GM23338 (cell line): ENCODE measurements around the gene RWDD4. TPM values are rescaled to one million over a fixed set of nuclear protein-coding genes. Genes with fewer than 3 reads are reported as not detected.
A peak's percentile ranks its signal among the peaks of the same experiment; 100 is the strongest.

Experiments used
- ATAC-seq: fragments of 200-7000 bp; cut with Tn5 transposase; 3 replicates; pipeline ENCODE4 v1.9.1; 2020
- DNase-seq: peaks from one replicate; pipeline ENCODE4 v3.0.0-alpha.2; 2015; ENCODE audit warnings: low spot score
- H2AFZ ChIP-seq: fragments of 200-600 bp; sonication (generic); 2 replicates; pipeline ENCODE4 v1.8.0; 2016; ENCODE audit warnings: antibody characterized with exemption, mild to moderate bottlenecking, moderate library complexity
- H3F3A ChIP-seq: fragments of 200-600 bp; sonication (generic); replicated peaks from 2 replicates; pipeline ENCODE4 v1.8.0; 2017; ENCODE audit warnings: antibody characterized with exemption, mixed run types, low read depth
- H3K27ac ChIP-seq: fragments of 200-600 bp; sonication (generic); 2 replicates; pipeline ENCODE4 v1.6.1; 2016; ENCODE audit warnings: low read depth
- H3K27me3 ChIP-seq: fragments of 200-600 bp; sonication (generic); 2 replicates; pipeline ENCODE4 v1.8.0; 2016; ENCODE audit warnings: mild to moderate bottlenecking, mixed run types, moderate library complexity; ENCODE audit not compliant: insufficient read depth
- H3K36me3 ChIP-seq: fragments of 200-600 bp; sonication (generic); 2 replicates; pipeline ENCODE4 v1.8.0; 2016; ENCODE audit warnings: mild to moderate bottlenecking; ENCODE audit not compliant: insufficient read depth
- H3K4me1 ChIP-seq: fragments of 200-600 bp; sonication (generic); 2 replicates; pipeline ENCODE4 v1.8.0; 2016; ENCODE audit warnings: mild to moderate bottlenecking, moderate library complexity; ENCODE audit not compliant: insufficient read depth
- H3K4me2 ChIP-seq: fragments of 200-600 bp; sonication (generic); 2 replicates; pipeline ENCODE4 v1.7.1; 2017; ENCODE audit warnings: mixed run types
- H3K4me3 ChIP-seq: fragments of 200-600 bp; sonication (generic); 2 replicates; pipeline ENCODE4 v1.6.1; 2016; ENCODE audit warnings: mixed run types
- H3K79me2 ChIP-seq: fragments of 200-600 bp; sonication (generic); replicated peaks from 2 replicates; pipeline ENCODE4 v1.8.0; 2017; ENCODE audit warnings: mild to moderate bottlenecking; ENCODE audit not compliant: insufficient read depth
- H3K9me2 ChIP-seq: fragments of 200-600 bp; sonication (generic); 2 replicates; pipeline ENCODE4 v1.8.0; 2017; ENCODE audit not compliant: insufficient read depth
- H4K20me1 ChIP-seq: fragments of 200-600 bp; sonication (generic); replicated peaks from 2 replicates; pipeline ENCODE4 v1.8.0; 2017; ENCODE audit warnings: mild to moderate bottlenecking; ENCODE audit not compliant: insufficient read depth
- H3K27ac Mint-ChIP-seq: 2 replicates; pipeline ENCODE4 v1.8.0; 2020; ENCODE audit warnings: inconsistent platforms, mild to moderate bottlenecking, moderate library complexity, mixed read lengths
- H3K27me3 Mint-ChIP-seq: 3 replicates; pipeline ENCODE4 v1.8.0; 2022; ENCODE audit warnings: low read depth, mild to moderate bottlenecking, moderate library complexity, mixed read lengths, inconsistent platforms; ENCODE audit not compliant: insufficient read depth, poor library complexity
- H3K36me3 Mint-ChIP-seq: 3 replicates; pipeline ENCODE4 v1.8.0; 2021; ENCODE audit warnings: low read depth, mild to moderate bottlenecking, inconsistent platforms, moderate library complexity, mixed read lengths
- H3K4me1 Mint-ChIP-seq: 3 replicates; pipeline ENCODE4 v1.8.0; 2020; ENCODE audit warnings: mild to moderate bottlenecking, inconsistent platforms, mixed read lengths
- H3K4me3 Mint-ChIP-seq: 3 replicates; pipeline ENCODE4 v1.8.0; 2021; ENCODE audit warnings: moderate library complexity, mild to moderate bottlenecking, inconsistent platforms, mixed read lengths
- H3K9me3 Mint-ChIP-seq: 3 replicates; pipeline ENCODE4 v1.8.0; 2020; ENCODE audit warnings: moderate library complexity, mild to moderate bottlenecking, inconsistent platforms, mixed read lengths
- POLR2AphosphoS5 ChIP-seq: IDR thresholded peaks from 2 replicates; pipeline ENCODE4 v1.6.1; 2016; ENCODE audit warnings: antibody characterized with exemption, low read depth
- ZNF331 ChIP-seq: fragments of 250-450 bp; sonication (Bioruptor Pico); IDR thresholded peaks from 2 replicates; pipeline ENCODE4 v1.5.0; 2020; ENCODE audit warnings: low read depth, mild to moderate bottlenecking, moderate library complexity
- polyA plus RNA-seq: library from polyadenylated mRNA; unstranded; fragments of >200 nt; fragmentation: Nextera tagmentation; extraction: Ambion mirVana; gene quantifications from 2 replicates; pipeline ENCODE4 v1.2.1, GENCODE V29; 2016
- total RNA-seq: library from RNA; depleted of rRNA; stranded (reverse); fragments of >200 nt; shearing (Covaris generic); gene quantifications from 2 replicates; pipeline ENCODE4 v1.2.3, GENCODE V29; 2014
- TF ChIP-seq, protein P1 (sequence below): IDR thresholded peaks from one replicate; pipeline ENCODE4 v1.6.1; 2018; ENCODE audit warnings: antibody characterized with exemption; ENCODE audit not compliant: unreplicated experiment
- TF ChIP-seq, protein P2 (sequence below): fragments of 250-450 bp; sonication (Bioruptor Pico); IDR thresholded peaks from 2 replicates; pipeline ENCODE4 v1.5.0; 2020; ENCODE audit warnings: mild to moderate bottlenecking, moderate library complexity

The RWDD4 gene
- total and polyA plus RNA-seq, 2 experiments from 2014 or later: 22.4 to 28.9 TPM

DNA sequence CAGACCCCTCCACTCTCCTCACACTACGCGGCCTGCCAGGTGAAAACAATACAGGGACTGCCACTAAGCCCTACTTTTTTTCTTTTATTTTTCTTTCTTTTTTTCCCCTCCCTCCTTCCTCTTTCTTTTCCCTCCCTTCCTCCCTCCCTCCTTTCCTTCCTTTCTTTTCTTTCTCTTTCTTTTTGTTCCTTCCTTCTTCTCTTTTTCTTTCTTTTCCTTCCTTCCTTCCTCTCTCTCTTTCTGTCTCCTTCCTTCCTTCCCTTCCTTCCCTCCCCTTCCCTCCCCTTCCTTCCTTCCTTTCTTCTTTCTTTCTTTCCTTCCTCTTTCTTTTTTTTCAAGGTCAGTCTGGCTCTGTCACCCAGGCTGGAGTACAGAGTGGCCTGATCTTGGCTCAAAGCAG, 41.9 kb downstream of the RWDD4 start (continued):
- TF ChIP-seq, protein P1, sequence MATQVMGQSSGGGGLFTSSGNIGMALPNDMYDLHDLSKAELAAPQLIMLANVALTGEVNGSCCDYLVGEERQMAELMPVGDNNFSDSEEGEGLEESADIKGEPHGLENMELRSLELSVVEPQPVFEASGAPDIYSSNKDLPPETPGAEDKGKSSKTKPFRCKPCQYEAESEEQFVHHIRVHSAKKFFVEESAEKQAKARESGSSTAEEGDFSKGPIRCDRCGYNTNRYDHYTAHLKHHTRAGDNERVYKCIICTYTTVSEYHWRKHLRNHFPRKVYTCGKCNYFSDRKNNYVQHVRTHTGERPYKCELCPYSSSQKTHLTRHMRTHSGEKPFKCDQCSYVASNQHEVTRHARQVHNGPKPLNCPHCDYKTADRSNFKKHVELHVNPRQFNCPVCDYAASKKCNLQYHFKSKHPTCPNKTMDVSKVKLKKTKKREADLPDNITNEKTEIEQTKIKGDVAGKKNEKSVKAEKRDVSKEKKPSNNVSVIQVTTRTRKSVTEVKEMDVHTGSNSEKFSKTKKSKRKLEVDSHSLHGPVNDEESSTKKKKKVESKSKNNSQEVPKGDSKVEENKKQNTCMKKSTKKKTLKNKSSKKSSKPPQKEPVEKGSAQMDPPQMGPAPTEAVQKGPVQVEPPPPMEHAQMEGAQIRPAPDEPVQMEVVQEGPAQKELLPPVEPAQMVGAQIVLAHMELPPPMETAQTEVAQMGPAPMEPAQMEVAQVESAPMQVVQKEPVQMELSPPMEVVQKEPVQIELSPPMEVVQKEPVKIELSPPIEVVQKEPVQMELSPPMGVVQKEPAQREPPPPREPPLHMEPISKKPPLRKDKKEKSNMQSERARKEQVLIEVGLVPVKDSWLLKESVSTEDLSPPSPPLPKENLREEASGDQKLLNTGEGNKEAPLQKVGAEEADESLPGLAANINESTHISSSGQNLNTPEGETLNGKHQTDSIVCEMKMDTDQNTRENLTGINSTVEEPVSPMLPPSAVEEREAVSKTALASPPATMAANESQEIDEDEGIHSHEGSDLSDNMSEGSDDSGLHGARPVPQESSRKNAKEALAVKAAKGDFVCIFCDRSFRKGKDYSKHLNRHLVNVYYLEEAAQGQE: no peak

- H3K27me3 Mint-ChIP-seq: peaks cover 2% of the 10 kb centered on the region
- Histone ChIP-seq H3K9me2 (no peaks in the 10 kb centered on the region), H3K27ac (no peak overlapping the region), H3K79me2 (no peaks in the 10 kb centered on the region), H3K27me3 (no peaks in the 10 kb centered on the region), H3K4me3 (no peak overlapping the region), H3K36me3 (no peaks in the 10 kb centered on the region), H3K4me1 (no peaks in the 10 kb centered on the region), H3K4me2 (no peak overlapping the region), H2AFZ (peak overlapping the region; percentile 66; the same call in 1 of the 2 replicates), H3F3A (no peaks in the 10 kb centered on the region), H4K20me1 (no peaks in the 10 kb centered on the region)
- TF ChIP-seq POLR2AphosphoS5: no peak
- TF ChIP-seq ZNF331 (CRISPR knock-in tag): no peak
- TF ChIP-seq, protein P2, sequence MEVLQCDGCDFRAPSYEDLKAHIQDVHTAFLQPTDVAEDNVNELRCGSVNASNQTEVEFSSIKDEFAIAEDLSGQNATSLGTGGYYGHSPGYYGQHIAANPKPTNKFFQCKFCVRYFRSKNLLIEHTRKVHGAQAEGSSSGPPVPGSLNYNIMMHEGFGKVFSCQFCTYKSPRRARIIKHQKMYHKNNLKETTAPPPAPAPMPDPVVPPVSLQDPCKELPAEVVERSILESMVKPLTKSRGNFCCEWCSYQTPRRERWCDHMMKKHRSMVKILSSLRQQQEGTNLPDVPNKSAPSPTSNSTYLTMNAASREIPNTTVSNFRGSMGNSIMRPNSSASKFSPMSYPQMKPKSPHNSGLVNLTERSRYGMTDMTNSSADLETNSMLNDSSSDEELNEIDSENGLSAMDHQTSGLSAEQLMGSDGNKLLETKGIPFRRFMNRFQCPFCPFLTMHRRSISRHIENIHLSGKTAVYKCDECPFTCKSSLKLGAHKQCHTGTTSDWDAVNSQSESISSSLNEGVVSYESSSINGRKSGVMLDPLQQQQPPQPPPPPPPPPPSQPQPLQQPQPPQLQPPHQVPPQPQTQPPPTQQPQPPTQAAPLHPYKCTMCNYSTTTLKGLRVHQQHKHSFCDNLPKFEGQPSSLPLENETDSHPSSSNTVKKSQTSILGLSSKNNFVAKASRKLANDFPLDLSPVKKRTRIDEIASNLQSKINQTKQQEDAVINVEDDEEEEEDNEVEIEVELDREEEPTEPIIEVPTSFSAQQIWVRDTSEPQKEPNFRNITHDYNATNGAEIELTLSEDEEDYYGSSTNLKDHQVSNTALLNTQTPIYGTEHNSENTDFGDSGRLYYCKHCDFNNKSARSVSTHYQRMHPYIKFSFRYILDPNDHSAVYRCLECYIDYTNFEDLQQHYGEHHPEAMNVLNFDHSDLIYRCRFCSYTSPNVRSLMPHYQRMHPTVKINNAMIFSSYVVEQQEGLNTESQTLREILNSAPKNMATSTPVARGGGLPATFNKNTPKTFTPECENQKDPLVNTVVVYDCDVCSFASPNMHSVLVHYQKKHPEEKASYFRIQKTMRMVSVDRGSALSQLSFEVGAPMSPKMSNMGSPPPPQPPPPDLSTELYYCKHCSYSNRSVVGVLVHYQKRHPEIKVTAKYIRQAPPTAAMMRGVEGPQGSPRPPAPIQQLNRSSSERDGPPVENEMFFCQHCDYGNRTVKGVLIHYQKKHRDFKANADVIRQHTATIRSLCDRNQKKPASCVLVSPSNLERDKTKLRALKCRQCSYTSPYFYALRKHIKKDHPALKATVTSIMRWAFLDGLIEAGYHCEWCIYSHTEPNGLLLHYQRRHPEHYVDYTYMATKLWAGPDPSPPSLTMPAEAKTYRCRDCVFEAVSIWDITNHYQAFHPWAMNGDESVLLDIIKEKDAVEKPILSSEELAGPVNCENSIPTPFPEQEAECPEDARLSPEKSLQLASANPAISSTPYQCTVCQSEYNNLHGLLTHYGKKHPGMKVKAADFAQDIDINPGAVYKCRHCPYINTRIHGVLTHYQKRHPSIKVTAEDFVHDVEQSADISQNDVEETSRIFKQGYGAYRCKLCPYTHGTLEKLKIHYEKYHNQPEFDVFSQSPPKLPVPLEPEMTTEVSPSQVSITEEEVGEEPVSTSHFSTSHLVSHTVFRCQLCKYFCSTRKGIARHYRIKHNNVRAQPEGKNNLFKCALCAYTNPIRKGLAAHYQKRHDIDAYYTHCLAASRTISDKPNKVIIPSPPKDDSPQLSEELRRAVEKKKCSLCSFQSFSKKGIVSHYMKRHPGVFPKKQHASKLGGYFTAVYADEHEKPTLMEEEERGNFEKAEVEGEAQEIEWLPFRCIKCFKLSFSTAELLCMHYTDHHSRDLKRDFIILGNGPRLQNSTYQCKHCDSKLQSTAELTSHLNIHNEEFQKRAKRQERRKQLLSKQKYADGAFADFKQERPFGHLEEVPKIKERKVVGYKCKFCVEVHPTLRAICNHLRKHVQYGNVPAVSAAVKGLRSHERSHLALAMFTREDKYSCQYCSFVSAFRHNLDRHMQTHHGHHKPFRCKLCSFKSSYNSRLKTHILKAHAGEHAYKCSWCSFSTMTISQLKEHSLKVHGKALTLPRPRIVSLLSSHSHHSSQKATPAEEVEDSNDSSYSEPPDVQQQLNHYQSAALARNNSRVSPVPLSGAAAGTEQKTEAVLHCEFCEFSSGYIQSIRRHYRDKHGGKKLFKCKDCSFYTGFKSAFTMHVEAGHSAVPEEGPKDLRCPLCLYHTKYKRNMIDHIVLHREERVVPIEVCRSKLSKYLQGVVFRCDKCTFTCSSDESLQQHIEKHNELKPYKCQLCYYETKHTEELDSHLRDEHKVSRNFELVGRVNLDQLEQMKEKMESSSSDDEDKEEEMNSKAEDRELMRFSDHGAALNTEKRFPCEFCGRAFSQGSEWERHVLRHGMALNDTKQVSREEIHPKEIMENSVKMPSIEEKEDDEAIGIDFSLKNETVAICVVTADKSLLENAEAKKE (CRISPR knock-in tag): no peak
- H3K4me3 Mint-ChIP-seq: no peak overlapping the region
- DNase-seq: no peak
- no peaks in the 10 kb centered on the region for H3K36me3 Mint-ChIP-seq
- no peaks in the 10 kb centered on the region; the same call in 2 of the 3 replicates for H3K4me1 Mint-ChIP-seq
- ATAC-seq: no peak
- no peak overlapping the region for H3K27ac Mint-ChIP-seq
- H3K9me3 Mint-ChIP-seq: no peaks in the 10 kb centered on the region
Measured at GRCh38 chr4:183612329-183613250, 46.4 kb downstream of the RWDD4 start.
